Measurements from ENCODE around the gene PXMP4. TPM values are rescaled to one million over a fixed set of nuclear protein-coding genes. Genes with fewer than 3 reads are reported as not detected.

The PXMP4 gene
- total RNA-seq, 1 donor from 2014 or later = 14.3 TPM

- intact Hi-C loops (cut with micrococcal nuclease) = loop anchor here (1.0 to 10.0 kb wide), 13 partner anchors 12 to 1191 kb away; partner anchors contain the start of genes ACSS2, ACTL10, CDK5RAP1 and CHMP4B
These were observed 33.8 kb downstream of the PXMP4 start, which contains the start of gene E2F1 for GRCh38 chr20:33686100-33686983. Gene E2F1, minus strand, starts transcription at chr20:33686385. Its CDS starts 121 bp downstream, at chr20:33686264.

GRCh38 chr20:33685328-33686099 is 34.6 kb downstream of the PXMP4 start:
- intact Hi-C loops (cut with micrococcal nuclease) = loop anchor here (1.0 to 10.0 kb wide), 13 partner anchors 11 to 1192 kb away; partner anchors contain the start of genes ACSS2, ACTL10, CDK5RAP1 and CHMP4B

GRCh38 chr20:33684533-33685327 is 35.4 kb downstream of the PXMP4 start:
- intact Hi-C loops (cut with micrococcal nuclease) = loop anchor here (5.0 to 10.0 kb wide), 2 partner anchors 830 to 1193 kb away; partner anchors contain the start of genes ACSS2 and DYNLRB1

GRCh38 chr20:33681728-33682353 is 38.3 kb downstream of the PXMP4 start:
- intact Hi-C loops (cut with micrococcal nuclease) = loop anchor here (10.0 kb wide), 1 partner anchor 833 kb away; the partner anchor contains the start of gene DYNLRB1

GRCh38 chr20:33681288-33681687 is 38.8 kb downstream of the PXMP4 start:
- intact Hi-C loops (cut with micrococcal nuclease) = loop anchor here (10.0 kb wide), 1 partner anchor 834 kb away; the partner anchor contains the start of gene DYNLRB1

- intact Hi-C loops (cut with micrococcal nuclease) = loop anchor here (10.0 kb wide), 1 partner anchor 834 kb away; the partner anchor contains the start of gene DYNLRB1
These were observed 39.4 kb downstream of the PXMP4 start for GRCh38 chr20:33680686-33681085.

GRCh38 chr20:33679758-33680485 is 40.2 kb downstream of the PXMP4 start:
- intact Hi-C loops (cut with micrococcal nuclease) = loop anchor here (10.0 kb wide), 1 partner anchor 835 kb away; the partner anchor contains the start of gene DYNLRB1

- intact Hi-C loops (cut with micrococcal nuclease) = no loop called here
These were observed 42.0 kb downstream of the PXMP4 start for GRCh38 chr20:33677991-33678702.

- intact Hi-C loops (cut with micrococcal nuclease) = no loop called here
These were observed 43.2 kb downstream of the PXMP4 start for GRCh38 chr20:33676652-33677645.

- intact Hi-C loops (cut with micrococcal nuclease) = no loop called here
These were observed 44.0 kb downstream of the PXMP4 start for GRCh38 chr20:33676121-33676520.

GRCh38 chr20:33675136-33675959 is 44.8 kb downstream of the PXMP4 start:
- intact Hi-C loops (cut with micrococcal nuclease) = no loop called here

- intact Hi-C loops (cut with micrococcal nuclease) = loop anchor here (1.0 kb wide), 4 partner anchors 8 to 46 kb away; partner anchors contain the start of genes ACTL10, E2F1 and PXMP4
These were observed 45.6 kb downstream of the PXMP4 start, which contains the start of gene NECAB3 for GRCh38 chr20:33674294-33675135. Gene NECAB3, minus strand, starts transcription at chr20:33674428. Its CDS starts 76 bp downstream, at chr20:33674352.

- intact Hi-C loops (cut with micrococcal nuclease) = loop anchor here (1.0 kb wide), 4 partner anchors 7 to 47 kb away; partner anchors contain the start of genes ACTL10, E2F1 and PXMP4
These were observed 46.5 kb downstream of the PXMP4 start for GRCh38 chr20:33673410-33674293.

GRCh38 chr20:33673114-33673409 is 47.0 kb downstream of the PXMP4 start:
- intact Hi-C loops (cut with micrococcal nuclease) = no loop called here

Data from T-helper 1 cell treated with Interleukin-12 subunit alpha and Interleukin-12 subunit beta and Interleukin-4 antibody, amounts not matched to agents 30 ng/mL and 1 ng/mL, for 36 hours (primary cell).